Kidney (tissue), 14 donors: Measurements from ENCODE around the gene ZNF266. TPM values are rescaled to one million over a fixed set of nuclear protein-coding genes. Genes with fewer than 3 reads are reported as not detected.

Experiments
- DNase-seq, 5 donors: peaks; one replicate each; pipeline ENCODE4 v3.0.0-alpha.2; 2013 to 2020
- FAIRE-seq: peaks from 2 replicates; lab custom pipeline; 2012; peaks lifted over from hg19 to GRCh38; lab: Jason Lieb, UNC
- H3K27ac ChIP-seq, 2 donors: one replicate each; pipeline ENCODE4 v1.7.0; 2013; ENCODE audit warnings: low read depth in 2 of 2, low read length in 2 of 2, inconsistent platforms in 1 of 2
- H3K27me3 ChIP-seq: one replicate; pipeline ENCODE4 v1.7.1; 2013; ENCODE audit warnings: low read length, inconsistent platforms; ENCODE audit not compliant: control insufficient read depth, insufficient read depth
- H3K36me3 ChIP-seq, 3 donors: one replicate each; pipeline versions ENCODE4 v1.7.0 to v1.7.1; 2013; ENCODE audit warnings: low read length in 3 of 3, control low read depth in 1 of 3, inconsistent platforms in 1 of 3; ENCODE audit not compliant: insufficient read depth in 3 of 3, control insufficient read depth in 2 of 3
- H3K4me1 ChIP-seq, 3 donors: one replicate each; pipeline versions ENCODE4 v1.7.0 to v1.7.1; 2013; ENCODE audit warnings: low read length in 3 of 3, inconsistent platforms in 1 of 3, low read depth in 1 of 3; ENCODE audit not compliant: control insufficient read depth in 2 of 3, insufficient read depth in 2 of 3
- H3K4me3 ChIP-seq, 3 donors: one replicate each; pipeline versions ENCODE4 v1.7.0 to v1.8.1; 2013; ENCODE audit warnings: low read length in 3 of 3, control low read depth in 1 of 3, inconsistent platforms in 1 of 3
- H3K9ac ChIP-seq, 3 donors: one replicate each; pipeline versions ENCODE4 v1.7.0 to v1.7.1; 2013; ENCODE audit warnings: low read length in 3 of 3, control low read depth in 1 of 3, inconsistent platforms in 1 of 3
- H3K9me3 ChIP-seq, 3 donors: one replicate each; pipeline versions ENCODE4 v1.7.0 to v1.7.1; 2013; ENCODE audit warnings: low read length in 3 of 3, control low read depth in 1 of 3, inconsistent platforms in 1 of 3; ENCODE audit not compliant: control insufficient read depth in 2 of 3, insufficient read depth in 1 of 3
- intact Hi-C: fragments of 100-400 bp; cut with DNase I; formaldehyde crosslinking; loops from one replicate; pipeline ENCODE4 v1.11.1; 2022
- polyA plus RNA-seq: library from polyadenylated mRNA; stranded (reverse); fragments of 350-450 nt; fragmentation: Illumina TruSeq; extraction: RNeasy Lipid Tissue Mini Kit (QIAGEN cat#74804); gene quantifications from one replicate; pipeline ENCODE4 v1.2.3, GENCODE V29; 2014; ENCODE audit warnings: low read depth, low replicate concordance; ENCODE audit not compliant: insufficient read depth
- total RNA-seq: library from RNA; stranded (reverse); fragmentation: NEBNext Ultra II Directional; extraction: Animal tissue kit (Norgen Biotek cat#: 25700); gene quantifications from one replicate; pipeline ENCODE4 v1.2.1, GENCODE V29; 2021
- TF ChIP-seq, protein P1 (sequence below): IDR thresholded peaks from 3 replicates; pipeline ENCODE4 v1.5.1; 2012; ENCODE audit warnings: mild to moderate bottlenecking, moderate library complexity, borderline replicate concordance; ENCODE audit not compliant: insufficient read depth; ENCODE audit errors: extremely low read depth
- donor health status: control.
- donor health status: control.
- donor health status: control.
- donor health status: control.
- donor health status: control.
- donor health status: DM: yes; HTN: yes; CAD: no.
- donor health status: Normal renal cell carcinoma (clear cell type).

Gene ZNF266
- total and polyA plus RNA-seq, 2 donors from 2014 or later: 8.4 to 31.4 TPM

DNA sequence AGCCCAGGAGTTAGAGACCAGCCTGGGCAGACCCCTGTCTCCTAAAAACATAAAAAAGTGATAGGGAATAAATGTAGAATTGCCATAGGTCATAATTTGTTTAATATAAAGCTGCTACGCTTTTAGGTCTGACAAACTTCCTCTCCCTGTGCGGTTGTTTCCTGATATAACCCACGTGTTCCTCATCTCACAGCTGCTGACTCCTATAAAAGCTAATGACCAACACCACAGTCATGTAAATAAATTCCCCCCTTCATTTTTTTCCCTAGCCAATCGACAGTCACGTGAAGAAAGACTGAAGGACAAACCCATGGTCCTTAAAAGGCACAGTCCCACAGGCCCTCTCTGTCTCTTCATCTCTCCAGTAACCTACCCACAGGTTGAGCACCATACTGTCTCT, 27.5 kb downstream of the ZNF266 start:
- TF ChIP-seq, protein P1, sequence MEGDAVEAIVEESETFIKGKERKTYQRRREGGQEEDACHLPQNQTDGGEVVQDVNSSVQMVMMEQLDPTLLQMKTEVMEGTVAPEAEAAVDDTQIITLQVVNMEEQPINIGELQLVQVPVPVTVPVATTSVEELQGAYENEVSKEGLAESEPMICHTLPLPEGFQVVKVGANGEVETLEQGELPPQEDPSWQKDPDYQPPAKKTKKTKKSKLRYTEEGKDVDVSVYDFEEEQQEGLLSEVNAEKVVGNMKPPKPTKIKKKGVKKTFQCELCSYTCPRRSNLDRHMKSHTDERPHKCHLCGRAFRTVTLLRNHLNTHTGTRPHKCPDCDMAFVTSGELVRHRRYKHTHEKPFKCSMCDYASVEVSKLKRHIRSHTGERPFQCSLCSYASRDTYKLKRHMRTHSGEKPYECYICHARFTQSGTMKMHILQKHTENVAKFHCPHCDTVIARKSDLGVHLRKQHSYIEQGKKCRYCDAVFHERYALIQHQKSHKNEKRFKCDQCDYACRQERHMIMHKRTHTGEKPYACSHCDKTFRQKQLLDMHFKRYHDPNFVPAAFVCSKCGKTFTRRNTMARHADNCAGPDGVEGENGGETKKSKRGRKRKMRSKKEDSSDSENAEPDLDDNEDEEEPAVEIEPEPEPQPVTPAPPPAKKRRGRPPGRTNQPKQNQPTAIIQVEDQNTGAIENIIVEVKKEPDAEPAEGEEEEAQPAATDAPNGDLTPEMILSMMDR: no peak
- Histone ChIP-seq H3K27me3 (no peaks in the 10 kb centered on the region), H3K4me3 (peak overlapping the region in 1 of 3 donors; percentile 73), H3K36me3 (peaks cover 2 to 7% (median 4%) of the 10 kb centered on the region in 3 donors), H3K9ac (no peak overlapping the region), H3K4me1 (no peaks in the 10 kb centered on the region), H3K9me3 (peaks cover 1 to 72% (median 16%) of the 10 kb centered on the region in 3 donors), H3K27ac (no peak overlapping the region)
- no peak for DNase-seq
- FAIRE-seq: no peak
- intact Hi-C loops: no loop called here

DNA sequence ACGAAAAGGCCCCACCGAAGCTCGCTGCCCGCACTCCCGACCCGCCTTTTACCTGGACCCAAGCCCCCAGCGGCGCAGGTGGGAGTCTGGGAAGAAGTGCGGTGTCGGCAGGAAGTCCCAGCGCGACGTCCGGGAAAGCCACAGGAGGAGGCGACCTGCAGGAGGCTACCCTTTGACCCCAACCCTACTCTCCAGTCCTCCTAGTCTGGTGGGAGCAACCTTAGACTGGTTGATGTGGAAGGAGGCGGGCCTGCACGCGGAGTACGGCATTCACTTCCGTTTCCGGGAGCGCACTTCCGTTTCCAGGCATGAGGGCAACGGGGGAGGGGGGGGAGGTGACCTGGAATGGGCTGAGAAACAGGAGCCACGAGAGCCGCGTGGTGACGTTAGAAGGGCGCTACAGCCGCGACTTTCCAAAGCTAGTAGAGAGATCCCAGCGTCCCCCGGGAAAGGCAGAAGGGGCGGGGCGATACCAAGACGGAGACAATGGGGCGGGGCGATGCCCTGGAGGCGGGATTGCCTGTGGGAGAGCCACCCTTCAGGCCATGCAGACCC, 28.5 kb downstream of the ZNF266 start:
- Histone ChIP-seq H3K9me3 (peaks cover 0 to 62% (median 8%) of the 10 kb centered on the region in 3 donors), H3K27me3 (no peaks in the 10 kb centered on the region), H3K27ac (no peak overlapping the region), H3K4me1 (no peaks in the 10 kb centered on the region), H3K36me3 (no peaks in the 10 kb centered on the region), H3K4me3 (peak overlapping the region; percentile 69 to 87 (median 73)), H3K9ac (peak overlapping the region in 1 of 3 donors; percentile 72)
- intact Hi-C loops: no loop called here
- DNase-seq (peak; percentile 85 to 96 (median 93)), FAIRE-seq (no peak)
- TF ChIP-seq, protein P1: no peak

- peaks cover 56 to 72% (median 58%) of the 10 kb centered on the region in 3 donors for H3K36me3 ChIP-seq
- FAIRE-seq (no peak), DNase-seq (no peak)
- H3K4me3 ChIP-seq: peak overlapping the region in 2 of 3 donors; percentile 36 to 40
- H3K27ac ChIP-seq: no peak overlapping the region
- peaks cover 38 to 94% (median 78%) of the 10 kb centered on the region in 3 donors for H3K9me3 ChIP-seq
- intact Hi-C loops: no loop called here
- no peaks in the 10 kb centered on the region for H3K27me3 ChIP-seq
- TF ChIP-seq, protein P1: no peak
- no peak overlapping the region for H3K9ac ChIP-seq
- no peaks in the 10 kb centered on the region for H3K4me1 ChIP-seq
Measured at GRCh38 chr19:9381361-9381785, 54.0 kb downstream of the ZNF266 start.
